Lung (tissue), 12 donors: Measurements from ENCODE around the gene TUBD1. TPM values are rescaled to one million over a fixed set of nuclear protein-coding genes. Genes with fewer than 3 reads are reported as not detected.
"Not testable (repeated sequence)": the region's sequence is repeated elsewhere in the genome, so short reads cannot be mapped to it uniquely, and the experiment has no call there.

Experiments
- ATAC-seq: fragments of 200-7000 bp; cut with Tn5 transposase; one replicate; pipeline ENCODE4 v1.9.1; 2020; ENCODE audit warnings: moderate number of reproducible peaks; ENCODE audit not compliant: insufficient read depth, low FRiP score
- DNase-seq, 3 donors: peaks; one replicate each; pipeline ENCODE4 v3.0.0-alpha.2; 2013 to 2017
- H3K27ac ChIP-seq, 2 donors: one replicate each; pipeline ENCODE4 v1.5.1; 2013; ENCODE audit warnings: mild to moderate bottlenecking in 2 of 2, moderate library complexity in 2 of 2, control low read depth in 1 of 2, inconsistent platforms in 1 of 2, low read depth in 1 of 2, low read length in 1 of 2
- H3K27me3 ChIP-seq, 3 donors: one replicate each; pipeline ENCODE4 v1.5.1; 2013; ENCODE audit warnings: low read length in 2 of 3; ENCODE audit not compliant: control insufficient read depth in 3 of 3, insufficient read depth in 3 of 3
- H3K36me3 ChIP-seq, 4 donors: one replicate each; pipeline ENCODE4 v1.5.1; 2013; ENCODE audit warnings: low read length in 4 of 4, mild to moderate bottlenecking in 1 of 4, moderate library complexity in 1 of 4; ENCODE audit not compliant: control insufficient read depth in 4 of 4, insufficient read depth in 4 of 4
- H3K4me1 ChIP-seq, 5 donors: one replicate each; pipeline ENCODE4 v1.5.1; 2013; ENCODE audit warnings: low read length in 5 of 5, mild to moderate bottlenecking in 2 of 5, moderate library complexity in 1 of 5; ENCODE audit not compliant: control insufficient read depth in 5 of 5, insufficient read depth in 5 of 5
- H3K4me3 ChIP-seq: one replicate; pipeline ENCODE4 v1.5.1; 2013; ENCODE audit warnings: mild to moderate bottlenecking, control low read depth, moderate library complexity
- H3K9ac ChIP-seq, 2 donors: one replicate each; pipeline ENCODE4 v1.5.1; 2013; ENCODE audit warnings: low read length in 2 of 2, control low read depth in 1 of 2; ENCODE audit not compliant: insufficient read depth in 1 of 2
- H3K9me3 ChIP-seq, 4 donors: one replicate each; pipeline ENCODE4 v1.5.1; 2013; ENCODE audit warnings: low read length in 3 of 4, mild to moderate bottlenecking in 1 of 4, moderate library complexity in 1 of 4; ENCODE audit not compliant: control insufficient read depth in 4 of 4, insufficient read depth in 3 of 4
- CTCF ChIP-seq: IDR thresholded peaks from 2 replicates; pipeline ENCODE4 v1.5.1; 2012; ENCODE audit warnings: mild to moderate bottlenecking; ENCODE audit errors: control extremely low read depth, extremely low read depth
- WGBS, 2 donors: extraction: QIAGEN DNeasy Blood & Tissue Kit; methylation state at CpG; one replicate each; pipeline ENCODE4 v1.1.7; 2013; 5-methylcytosine and 5-hydroxymethylcytosine counted together
- polyA plus RNA-seq, 2 donors: library from polyadenylated mRNA; stranded (reverse); fragments of 200-250 nt; gene quantifications; one replicate each; pipeline ENCODE4 v1.2.1, GENCODE V29; 2013
- total RNA-seq, 2 donors: library from RNA; depleted of rRNA in 1 of 2; stranded (reverse); fragments of >200 nt in 1 of 2; gene quantifications; one replicate each; pipeline ENCODE4 v1.2.1, GENCODE V29; 2014 to 2021
- donor health status: control.
- donor health status: control.
- donor health status: Bipolar disorder and iron deficiency.
- donor health status: healthy.
- donor health status: DM: yes; HTN: yes; CAD: no.

Gene TUBD1
- total and polyA plus RNA-seq, 4 donors, result 4.8 to 15.3 (median 5.4) TPM

- Histone ChIP-seq H3K36me3 (peaks cover 0 to 3% (median under 1%) of the 10 kb centered on the region in 4 donors), H3K4me1 (peaks cover 0 to 33% (median 8%) of the 10 kb centered on the region in 5 donors), H3K27ac (peak overlapping the region; percentile 49 to 97), H3K9me3 (no peaks in the 10 kb centered on the region), H3K9ac (peak overlapping the region in 1 of 2 donors; percentile 77), H3K4me3 (no peak overlapping the region), H3K27me3 (no peaks in the 10 kb centered on the region)
- no peak for TF ChIP-seq CTCF
- 43 to 51% methylated on average over 3 of the region's 3 CpGs for WGBS, 2 donors
- ATAC-seq (peak; percentile 20), DNase-seq (peak in 1 of 3 donors; percentile 43)
These were observed 46.9 kb downstream of the TUBD1 start for GRCh38 chr17:59845595-59846393.

GRCh38 chr17:59844884-59845594 is 47.7 kb downstream of the TUBD1 start:
- DNase-seq, result no peak
- peaks cover 0 to 41% (median 8%) of the 10 kb centered on the region in 5 donors for H3K4me1 ChIP-seq
- WGBS, 2 donors, result 80 to 93% methylated on average over 3 of the region's 3 CpGs

GRCh38 chr17:59842901-59843652 is 49.7 kb downstream of the TUBD1 start:
- H3K27me3 ChIP-seq, result no peaks in the 10 kb centered on the region
- TF ChIP-seq CTCF, result no peak
- DNase-seq, result peak in 1 of 3 donors; percentile 46
- no peak overlapping the region for H3K9ac ChIP-seq
- ATAC-seq, result no peak
- H3K4me1 ChIP-seq, result peaks cover 0 to 47% (median 8%) of the 10 kb centered on the region in 5 donors
- peak overlapping the region in 1 of 2 donors; percentile 56 for H3K27ac ChIP-seq
- H3K9me3 ChIP-seq, result no peaks in the 10 kb centered on the region
- no peak overlapping the region for H3K4me3 ChIP-seq
- peaks cover 2 to 10% (median 3%) of the 10 kb centered on the region in 4 donors for H3K36me3 ChIP-seq
- WGBS, 2 donors, result 78 to 90% methylated on average over 13 of the region's 13 CpGs

More at GRCh38 chr17:59844884-59845594, 47.7 kb downstream of the TUBD1 start:
- no peak for TF ChIP-seq CTCF
- Histone ChIP-seq H3K9ac (peak overlapping the region in 1 of 2 donors; percentile 65), H3K27ac (peak overlapping the region; percentile 24 to 49), H3K27me3 (no peaks in the 10 kb centered on the region), H3K4me3 (no peak overlapping the region), H3K9me3 (no peaks in the 10 kb centered on the region), H3K36me3 (peaks cover 0 to 6% (median 3%) of the 10 kb centered on the region in 4 donors)
- ATAC-seq, result no peak

- peaks cover 0 to 45% (median 8%) of the 10 kb centered on the region in 5 donors for H3K4me1 ChIP-seq
- not testable (repeated sequence) for ATAC-seq, DNase-seq, H3K36me3 ChIP-seq, H3K4me3 ChIP-seq, H3K9me3 ChIP-seq, H3K27me3 ChIP-seq, H3K9ac ChIP-seq
- 72 to 91% methylated on average over 4 of the region's 4 CpGs for WGBS, 2 donors
- H3K27ac ChIP-seq, result peak overlapping the region in 1 of 2 donors; percentile 53
These were observed 50.9 kb downstream of the TUBD1 start for GRCh38 chr17:59841882-59842263.

GRCh38 chr17:59841091-59841881 is 51.5 kb downstream of the TUBD1 start:
- ATAC-seq, H3K9me3 ChIP-seq, H3K36me3 ChIP-seq, H3K27me3 ChIP-seq: not testable (repeated sequence)
- peak overlapping the region in 1 of 2 donors; percentile 73 for H3K27ac ChIP-seq
- H3K4me3 ChIP-seq, result peak overlapping the region; percentile 62
- DNase-seq, result peak in 1 of 3 donors; percentile 47
- 51 to 71% methylated on average over 7 of the region's 7 CpGs for WGBS, 2 donors
- peaks cover 0 to 45% (median 2%) of the 10 kb centered on the region in 5 donors for H3K4me1 ChIP-seq
- peak overlapping the region in 1 of 2 donors; percentile 57 for H3K9ac ChIP-seq
